Neural cell (in vitro differentiated cells): ENCODE results near the gene NIPBL.

Source experiments
- EP300 ChIP-seq: fragments of 450-650 bp; conservative IDR thresholded peaks from 2 replicates; pipeline ENCODE4 v1.6.1; 2014; ENCODE audit warnings: antibody characterized with exemption, mild to moderate bottlenecking, moderate library complexity; ENCODE audit not compliant: poor library complexity, severe bottlenecking
- EZH2 ChIP-seq: fragments of 200-600, 300-800 bp; shearing (Covaris generic), sonication (generic); IDR thresholded peaks from 2 replicates; pipeline ENCODE4 v1.6.1; 2014; ENCODE audit warnings: antibody characterized with exemption, low read length, borderline replicate concordance, mild to moderate bottlenecking; ENCODE audit not compliant: insufficient read depth, poor library complexity, severe bottlenecking
- MXI1 ChIP-seq: fragments of 450-650 bp; conservative IDR thresholded peaks from 2 replicates; pipeline ENCODE4 v1.6.1; 2014; ENCODE audit warnings: antibody characterized with exemption, mild to moderate bottlenecking; ENCODE audit not compliant: poor library complexity, severe bottlenecking
- POLR2AphosphoS5 ChIP-seq: IDR thresholded peaks from 2 replicates; pipeline ENCODE4 v1.6.1; 2012
- RAD21 ChIP-seq: fragments of 450-650 bp; conservative IDR thresholded peaks from 2 replicates; pipeline ENCODE4 v1.6.1; 2014; ENCODE audit warnings: antibody characterized with exemption, mild to moderate bottlenecking, moderate library complexity
- SMC3 ChIP-seq: fragments of 450-650 bp; conservative IDR thresholded peaks from 2 replicates; pipeline ENCODE4 v1.6.1; 2014; ENCODE audit warnings: antibody characterized with exemption, mild to moderate bottlenecking, moderate library complexity; ENCODE audit not compliant: poor library complexity
- TAF1 ChIP-seq: IDR thresholded peaks from 2 replicates; pipeline ENCODE4 v1.6.1; 2012; ENCODE audit warnings: low read depth
- TF ChIP-seq, protein P1 (sequence below): fragments of 450-650 bp; IDR thresholded peaks from 2 replicates; pipeline ENCODE4 v1.5.1; 2014; ENCODE audit warnings: antibody characterized with exemption, mild to moderate bottlenecking, moderate library complexity; ENCODE audit not compliant: poor library complexity, severe bottlenecking

DNA sequence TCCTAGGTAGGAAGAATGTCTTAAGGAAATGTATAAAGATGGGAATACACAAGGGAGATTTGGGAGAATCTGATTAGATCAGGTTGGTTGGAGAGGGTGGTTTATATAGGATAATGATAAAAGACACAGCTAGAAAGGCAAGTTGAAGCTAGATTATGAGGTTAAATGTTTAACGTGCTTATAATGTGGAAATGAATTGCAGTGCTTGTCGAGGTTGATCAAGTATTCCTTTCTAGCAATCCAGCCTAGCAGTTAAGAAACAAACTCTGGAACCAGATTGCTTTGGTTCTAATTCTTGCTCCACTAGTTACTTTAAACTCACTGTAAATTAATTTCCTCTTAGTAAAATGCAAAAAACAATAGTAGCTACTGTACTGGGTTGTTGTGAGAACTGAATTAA is 76.5 kb downstream of the NIPBL start:
- no peak for TF ChIP-seq EP300
- TF ChIP-seq EZH2, result no peak
- TF ChIP-seq, protein P1, sequence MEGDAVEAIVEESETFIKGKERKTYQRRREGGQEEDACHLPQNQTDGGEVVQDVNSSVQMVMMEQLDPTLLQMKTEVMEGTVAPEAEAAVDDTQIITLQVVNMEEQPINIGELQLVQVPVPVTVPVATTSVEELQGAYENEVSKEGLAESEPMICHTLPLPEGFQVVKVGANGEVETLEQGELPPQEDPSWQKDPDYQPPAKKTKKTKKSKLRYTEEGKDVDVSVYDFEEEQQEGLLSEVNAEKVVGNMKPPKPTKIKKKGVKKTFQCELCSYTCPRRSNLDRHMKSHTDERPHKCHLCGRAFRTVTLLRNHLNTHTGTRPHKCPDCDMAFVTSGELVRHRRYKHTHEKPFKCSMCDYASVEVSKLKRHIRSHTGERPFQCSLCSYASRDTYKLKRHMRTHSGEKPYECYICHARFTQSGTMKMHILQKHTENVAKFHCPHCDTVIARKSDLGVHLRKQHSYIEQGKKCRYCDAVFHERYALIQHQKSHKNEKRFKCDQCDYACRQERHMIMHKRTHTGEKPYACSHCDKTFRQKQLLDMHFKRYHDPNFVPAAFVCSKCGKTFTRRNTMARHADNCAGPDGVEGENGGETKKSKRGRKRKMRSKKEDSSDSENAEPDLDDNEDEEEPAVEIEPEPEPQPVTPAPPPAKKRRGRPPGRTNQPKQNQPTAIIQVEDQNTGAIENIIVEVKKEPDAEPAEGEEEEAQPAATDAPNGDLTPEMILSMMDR, result no peak
- TF ChIP-seq MXI1, result no peak
- TF ChIP-seq TAF1, result no peak
- TF ChIP-seq RAD21, result no peak
- no peak for TF ChIP-seq POLR2AphosphoS5
- TF ChIP-seq SMC3, result no peak
